Muscle of arm (tissue), 12 donors: Measurements from ENCODE around the gene NKRF. TPM values are rescaled to one million over a fixed set of nuclear protein-coding genes. Genes with fewer than 3 reads are reported as not detected.

Source experiments
- polyA plus RNA-seq, 12 donors: library from polyadenylated mRNA; unstranded; fragments of 120-200 nt; gene quantifications; one replicate each; pipeline ENCODE4 v1.2.1, GENCODE V29; 2013; ENCODE audit not compliant: insufficient read length in 12 of 12

The NKRF gene
- polyA plus RNA-seq, 12 donors: 5.4 to 10.1 (median 7.4) TPM; not detected in 1

Other genes starting within 250 kb of the NKRF start
- gene SLC25A43, start 207.1 kb downstream of the NKRF start, polyA plus RNA-seq: 10 to 100 TPM in 1 of 12 donors, 1 to 10 TPM in 10, not detected in 1; 4.2 to 12.8 (median 8.1) TPM
- 100 to 1,000 TPM in 11 of 12 donors, not detected in 1; 120 to 193 (median 153) TPM for gene SLC25A5, start 138.0 kb downstream of the NKRF start, polyA plus RNA-seq
- 10 to 100 TPM in 10 of 12 donors, 1 to 10 TPM in 1, not detected in 1; 7.1 to 22.5 (median 17.8) TPM for gene STEEP1, start 41.0 kb downstream of the NKRF start, polyA plus RNA-seq
- 10 to 100 TPM in 11 of 12 donors, not detected in 1; 55.7 to 98.6 (median 69.7) TPM for gene UBE2A, start 31.9 kb downstream of the NKRF start, polyA plus RNA-seq
- gene SEPTIN6, start 86.7 kb upstream of the NKRF start, polyA plus RNA-seq: 10 to 100 TPM in 11 of 12 donors, not detected in 1; 22.0 to 54.1 (median 35.0) TPM
- gene SOWAHD, start 152.2 kb upstream of the NKRF start, polyA plus RNA-seq: under 1 TPM in 10 of 12 donors, not detected in 2; 0.20 to 0.57 (median 0.32) TPM
- gene RPL39, start 185.2 kb upstream of the NKRF start, polyA plus RNA-seq: 1,000 to 10,000 TPM; 1,340 to 4,447 (median 3,172) TPM
- gene UPF3B, start 246.5 kb upstream of the NKRF start, polyA plus RNA-seq: 10 to 100 TPM in 11 of 12 donors, not detected in 1; 10.6 to 27.4 (median 13.1) TPM